GM19025 (cell line): ENCODE data around the gene NADK2.
A peak's percentile ranks its signal among the peaks of the same experiment; 100 is the strongest.
"Not testable (repeated sequence)": the region's sequence is repeated elsewhere in the genome, so short reads cannot be mapped to it uniquely, and the experiment has no call there.

ENCODE experiments used
- ATAC-seq: cut with Tn5 transposase; IDR thresholded peaks from one replicate; pipeline ENCODE4 v1.9.1; 2021; ENCODE audit warnings: mild to moderate bottlenecking, low read depth, moderate library complexity; ENCODE audit not compliant: unreplicated experiment

NADK2 gene

GRCh38 chr5:36215910-36216309, 25.8 kb downstream of the NADK2 start:
- ATAC-seq = no peak

- ATAC-seq = no peak
Measured at GRCh38 chr5:36214436-36214835, 27.3 kb downstream of the NADK2 start.

DNA sequence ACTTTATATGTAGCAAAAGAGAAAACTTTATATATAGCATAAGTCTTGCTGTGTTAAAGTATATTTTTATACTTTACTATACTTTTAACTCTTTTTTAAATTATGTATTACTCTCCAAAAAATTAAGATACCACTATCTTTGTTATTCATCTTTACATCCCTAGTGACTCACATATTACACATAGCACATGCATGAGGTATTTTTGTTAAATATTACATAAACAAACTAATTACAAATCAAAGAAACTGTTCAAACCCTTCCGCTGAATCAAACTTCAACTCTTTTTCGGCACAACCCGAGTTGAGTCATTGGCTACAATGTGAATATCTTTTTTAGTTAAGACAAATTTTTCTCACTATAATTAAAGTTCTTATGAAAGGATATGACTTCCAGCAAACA, 32.1 kb downstream of the NADK2 start:
- no peak for ATAC-seq

GRCh38 chr5:36208786-36209185, 32.9 kb downstream of the NADK2 start:
- ATAC-seq = no peak

DNA sequence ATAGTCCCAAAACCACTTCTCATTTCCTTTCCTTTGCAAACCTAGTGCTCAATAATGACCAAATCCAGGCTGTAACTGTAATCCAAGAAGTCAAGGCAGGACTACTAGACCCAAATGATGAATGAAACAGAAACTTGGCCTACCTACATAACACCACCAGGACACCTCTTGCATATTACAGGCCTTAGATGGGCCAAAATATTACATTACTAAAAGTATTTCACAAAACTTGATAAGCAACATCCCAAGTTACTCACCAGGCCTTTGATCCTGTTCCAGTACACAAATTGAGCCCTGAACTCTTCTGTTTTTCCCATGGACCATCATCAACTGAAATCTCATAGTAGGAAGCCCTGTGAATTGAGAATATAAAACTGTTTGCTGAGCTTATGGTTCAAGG, 34.8 kb downstream of the NADK2 start:
- ATAC-seq = no peak

DNA sequence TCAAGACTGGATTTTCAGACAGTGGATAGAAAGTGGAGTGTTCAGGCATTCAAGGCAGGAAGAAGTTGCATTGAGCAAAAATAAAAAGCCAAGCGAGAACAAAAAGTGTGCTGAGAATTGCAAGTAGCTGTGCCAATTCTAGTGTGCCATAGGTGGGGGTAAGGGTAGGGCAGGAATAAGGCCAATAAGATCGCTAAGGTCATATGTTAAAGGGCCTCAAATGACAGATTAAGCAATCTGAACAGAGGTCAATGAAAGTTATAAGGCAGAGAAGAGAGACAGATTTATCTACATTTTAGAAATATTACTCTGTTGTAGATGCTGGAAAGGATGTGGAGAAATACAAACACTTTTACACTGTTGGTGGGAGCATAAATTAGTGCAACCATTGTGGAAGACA, 36.4 kb downstream of the NADK2 start:
- no peak for ATAC-seq

- no peak for ATAC-seq
Measured at GRCh38 chr5:36202521-36202961, 39.2 kb downstream of the NADK2 start.

DNA sequence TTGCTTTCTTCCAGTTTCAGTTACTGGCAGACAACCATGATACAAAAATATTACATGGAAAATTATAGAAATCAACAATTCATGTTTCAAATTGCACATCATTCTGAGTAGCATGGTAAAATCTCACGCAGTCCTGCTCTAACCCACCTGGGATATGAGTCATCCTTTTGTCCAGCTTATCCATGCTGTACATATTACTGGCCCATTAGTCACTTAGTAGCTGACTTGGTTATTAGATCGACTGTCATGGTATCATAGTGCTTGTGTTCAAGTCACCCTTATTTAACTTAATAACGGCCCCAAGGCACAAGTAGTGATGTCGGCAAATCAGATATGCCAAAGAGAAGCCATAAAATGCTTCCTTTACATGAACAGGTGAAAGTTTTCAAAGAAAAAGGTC, 41.2 kb downstream of the NADK2 start:
- no peak for ATAC-seq

- ATAC-seq = no peak
Measured at GRCh38 chr5:36199620-36200019, 42.1 kb downstream of the NADK2 start.

DNA sequence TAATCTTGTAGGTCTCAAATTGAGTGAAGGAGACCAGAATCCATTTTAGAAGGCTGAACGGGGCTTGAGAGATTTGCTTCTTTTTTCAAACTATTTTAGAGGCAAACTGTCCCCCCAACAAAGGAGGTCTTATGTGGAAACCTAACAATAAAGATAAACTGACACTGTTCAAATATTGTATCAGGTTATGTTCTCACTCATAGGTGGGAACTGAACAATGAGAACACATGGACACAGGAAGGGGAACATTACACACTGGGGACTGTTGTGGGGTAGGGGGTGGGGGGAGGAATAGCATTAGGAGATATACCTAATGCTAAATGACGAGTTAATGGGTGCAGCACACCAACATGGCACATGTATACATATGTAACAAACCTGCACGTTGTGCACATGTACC, 42.9 kb downstream of the NADK2 start:
- ATAC-seq = not testable (repeated sequence)

GRCh38 chr5:36198281-36198680, 43.4 kb downstream of the NADK2 start:
- no peak for ATAC-seq

GRCh38 chr5:36193746-36194145, 48.0 kb downstream of the NADK2 start:
- no peak for ATAC-seq

DNA sequence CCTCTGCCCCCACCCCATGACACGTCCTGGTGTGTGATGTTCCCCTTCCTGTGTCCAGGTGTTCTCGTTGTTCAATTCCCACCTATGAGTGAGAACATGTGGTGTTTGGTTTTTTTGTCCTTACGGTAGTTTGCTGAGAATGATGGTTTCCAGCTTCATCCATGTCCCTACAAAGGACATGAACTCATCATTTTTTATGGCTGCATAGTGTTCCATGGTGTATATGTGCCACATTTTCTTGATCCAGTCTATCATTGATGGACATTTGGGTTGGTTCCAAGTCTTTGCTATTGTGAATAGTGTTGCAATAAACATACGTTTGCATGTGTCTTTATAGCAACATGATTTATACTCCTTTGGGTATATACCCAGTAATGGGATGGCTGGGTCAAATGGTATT, 57.3 kb downstream of the NADK2 start:
- ATAC-seq = not testable (repeated sequence)

- no peak for ATAC-seq
Measured at GRCh38 chr5:36181774-36182173, 60.0 kb downstream of the NADK2 start.

- ATAC-seq = no peak
Measured at GRCh38 chr5:36180556-36181350, 61.0 kb downstream of the NADK2 start.

DNA sequence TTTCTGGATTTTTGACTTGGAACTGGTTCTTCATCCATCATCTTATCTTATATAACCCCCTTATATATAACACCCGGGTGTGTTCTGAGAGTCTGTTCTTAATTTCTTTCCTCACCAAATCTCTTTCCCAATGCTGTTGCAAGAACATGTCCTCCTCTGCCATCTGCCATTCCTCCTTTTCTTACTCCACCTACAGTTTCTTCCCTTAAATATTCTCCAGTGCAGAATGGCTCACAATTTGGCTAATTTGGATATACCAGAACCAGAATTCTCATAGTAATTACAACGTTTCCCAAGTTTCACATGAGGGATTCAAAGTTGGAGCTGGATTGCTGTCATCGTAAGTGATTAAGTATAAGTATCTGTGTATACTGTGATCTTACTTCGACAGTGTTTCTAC, 61.8 kb downstream of the NADK2 start:
- ATAC-seq = no peak

DNA sequence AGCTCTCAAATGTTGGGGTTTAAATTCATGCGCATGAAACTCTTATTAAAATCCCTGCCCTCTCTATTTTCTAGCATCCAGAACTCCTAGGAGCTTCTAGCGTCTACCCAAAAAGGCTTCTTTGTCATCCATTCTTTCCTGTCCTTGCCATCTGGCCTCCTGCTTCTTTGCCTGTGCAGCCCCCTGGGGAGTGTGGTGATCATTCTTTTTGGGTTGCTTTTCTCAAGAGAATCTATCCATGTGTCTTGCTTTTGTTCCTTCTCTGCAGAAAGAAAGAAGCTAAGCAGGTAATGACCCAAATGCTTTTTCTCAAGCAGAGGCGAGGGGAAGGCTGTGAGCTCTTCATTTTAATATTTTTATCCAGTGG, 63.2 kb downstream of the NADK2 start:
- ATAC-seq = no peak

- peak; percentile 5 for ATAC-seq
Measured at GRCh38 chr5:36177715-36178523, 63.8 kb downstream of the NADK2 start.

GRCh38 chr5:36177154-36177553, 64.6 kb downstream of the NADK2 start:
- peak; percentile 90 for ATAC-seq

DNA sequence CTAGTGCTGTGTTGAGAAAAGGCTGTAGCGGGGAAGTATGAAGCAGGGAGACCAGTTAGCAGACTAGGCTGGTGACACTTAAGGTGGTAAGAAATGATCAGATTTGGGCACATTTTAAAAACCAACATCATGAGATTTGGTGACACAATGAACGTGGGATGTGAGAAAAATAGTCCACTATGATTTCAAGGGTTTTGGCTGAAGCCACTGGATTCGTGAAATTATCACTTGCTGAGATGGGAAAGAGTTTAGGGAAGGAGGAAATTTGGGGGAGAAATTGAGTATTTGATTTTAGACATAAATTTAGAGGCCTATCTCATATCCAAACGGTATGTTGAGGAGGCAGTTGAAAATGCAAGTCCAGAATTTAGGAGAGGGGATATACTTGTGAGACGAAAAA, 66.7 kb downstream of the NADK2 start:
- no peak for ATAC-seq

GRCh38 chr5:36174119-36174518, 67.6 kb downstream of the NADK2 start:
- ATAC-seq = no peak

GRCh38 chr5:36173426-36173825, 68.3 kb downstream of the NADK2 start:
- no peak for ATAC-seq
